Measurements from ENCODE around the gene SLC2A6. TPM values are rescaled to one million over a fixed set of nuclear protein-coding genes. Genes with fewer than 3 reads are reported as not detected.

SLC2A6 gene
- total RNA-seq, 1 donor from 2014 or later, result 8.7 TPM

DNA sequence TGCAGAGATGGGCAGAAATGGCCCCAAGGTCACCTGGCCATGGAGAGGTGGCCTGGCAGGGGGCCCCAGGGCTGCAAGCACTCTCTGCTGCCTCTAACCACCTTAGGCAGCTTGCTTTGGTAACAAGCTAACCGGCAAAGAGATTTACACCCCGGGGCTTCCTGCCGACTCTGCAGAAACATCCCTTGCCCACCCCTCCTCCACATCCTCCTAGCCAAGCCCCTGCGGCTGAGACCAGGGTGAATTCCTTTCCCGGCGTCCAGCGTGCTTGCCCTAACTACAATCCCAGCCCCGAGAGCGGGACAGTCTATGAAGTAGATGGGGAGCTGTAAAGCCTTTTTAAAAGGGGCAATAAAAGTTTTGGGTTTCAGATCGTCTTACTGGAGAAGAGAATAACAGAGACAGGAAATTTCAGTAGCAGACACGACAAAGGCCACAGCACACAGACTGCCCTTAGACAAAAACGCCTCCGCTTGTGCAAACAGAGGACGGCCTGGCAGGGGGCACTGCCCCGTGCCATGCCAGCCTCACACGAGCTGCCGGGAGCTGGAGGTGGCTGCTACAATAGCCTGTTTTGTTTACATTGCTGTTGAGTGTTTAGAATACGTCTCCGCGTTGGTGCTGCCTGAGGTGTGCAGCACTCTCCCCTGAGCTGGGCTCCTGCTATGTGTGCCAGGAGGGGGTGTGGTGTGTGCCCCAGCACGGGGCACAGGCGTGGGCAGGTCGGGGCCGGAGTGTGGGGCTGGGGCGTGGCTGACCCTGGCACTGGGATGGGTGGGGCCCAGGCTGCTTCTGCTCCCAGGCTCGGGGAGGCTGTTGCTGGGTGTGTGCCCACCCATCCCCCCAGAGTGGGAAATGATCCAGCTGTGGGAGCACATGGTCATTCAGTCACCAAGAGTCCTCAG is 30.5 kb upstream of the SLC2A6 start:
- H3K27ac ChIP-seq, result no peak overlapping the region
- no peaks in the 10 kb centered on the region for H3K27me3 ChIP-seq
- H3K4me1 ChIP-seq, result peaks cover under 1 to 26% of the 10 kb centered on the region in 2 donors
- no peak for DNase-seq (ENCODE audit: low spot score in 2 of 2)
- H3K9me3 ChIP-seq, result no peaks in the 10 kb centered on the region
- intact Hi-C loops (cut with DNase I), result no loop called here
- no peaks in the 10 kb centered on the region for H3K36me3 ChIP-seq
- TF ChIP-seq, protein P1, sequence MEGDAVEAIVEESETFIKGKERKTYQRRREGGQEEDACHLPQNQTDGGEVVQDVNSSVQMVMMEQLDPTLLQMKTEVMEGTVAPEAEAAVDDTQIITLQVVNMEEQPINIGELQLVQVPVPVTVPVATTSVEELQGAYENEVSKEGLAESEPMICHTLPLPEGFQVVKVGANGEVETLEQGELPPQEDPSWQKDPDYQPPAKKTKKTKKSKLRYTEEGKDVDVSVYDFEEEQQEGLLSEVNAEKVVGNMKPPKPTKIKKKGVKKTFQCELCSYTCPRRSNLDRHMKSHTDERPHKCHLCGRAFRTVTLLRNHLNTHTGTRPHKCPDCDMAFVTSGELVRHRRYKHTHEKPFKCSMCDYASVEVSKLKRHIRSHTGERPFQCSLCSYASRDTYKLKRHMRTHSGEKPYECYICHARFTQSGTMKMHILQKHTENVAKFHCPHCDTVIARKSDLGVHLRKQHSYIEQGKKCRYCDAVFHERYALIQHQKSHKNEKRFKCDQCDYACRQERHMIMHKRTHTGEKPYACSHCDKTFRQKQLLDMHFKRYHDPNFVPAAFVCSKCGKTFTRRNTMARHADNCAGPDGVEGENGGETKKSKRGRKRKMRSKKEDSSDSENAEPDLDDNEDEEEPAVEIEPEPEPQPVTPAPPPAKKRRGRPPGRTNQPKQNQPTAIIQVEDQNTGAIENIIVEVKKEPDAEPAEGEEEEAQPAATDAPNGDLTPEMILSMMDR (IDR thresholded peaks at IDR 0.05), result no peak
- no peak overlapping the region for H3K4me3 ChIP-seq

DNA sequence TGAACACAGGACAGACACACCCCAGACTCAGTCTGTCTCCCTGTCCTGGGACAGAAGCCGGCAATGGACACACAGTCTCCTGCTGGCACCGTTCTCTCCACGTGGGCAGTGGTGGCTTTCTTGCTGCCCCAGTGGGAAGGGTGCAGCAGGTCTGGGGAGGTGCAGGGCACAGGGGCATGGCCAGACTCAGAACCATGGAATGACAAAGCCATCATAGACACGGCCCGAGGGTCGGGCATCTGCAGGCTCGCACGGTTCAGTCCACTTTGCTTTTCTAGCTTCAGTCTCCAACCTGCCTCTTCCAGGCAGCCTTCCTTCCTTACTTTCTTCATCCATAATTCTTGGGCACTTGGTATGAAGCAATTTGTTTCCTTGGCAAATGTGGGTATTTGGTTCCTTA is 29.1 kb upstream of the SLC2A6 start:
- no peaks in the 10 kb centered on the region for H3K36me3 ChIP-seq
- intact Hi-C loops (cut with DNase I), result no loop called here
- H3K4me1 ChIP-seq, result peaks cover 0 to 17% of the 10 kb centered on the region in 2 donors
- H3K4me3 ChIP-seq, result no peak overlapping the region
- no peak overlapping the region for H3K27ac ChIP-seq
- no peaks in the 10 kb centered on the region for H3K27me3 ChIP-seq
- DNase-seq (ENCODE audit: low spot score in 2 of 2), result no peak
- H3K9me3 ChIP-seq, result peaks cover 0 to 2% of the 10 kb centered on the region in 2 donors
- TF ChIP-seq, protein P1 (IDR thresholded peaks at IDR 0.05), result no peak

DNA sequence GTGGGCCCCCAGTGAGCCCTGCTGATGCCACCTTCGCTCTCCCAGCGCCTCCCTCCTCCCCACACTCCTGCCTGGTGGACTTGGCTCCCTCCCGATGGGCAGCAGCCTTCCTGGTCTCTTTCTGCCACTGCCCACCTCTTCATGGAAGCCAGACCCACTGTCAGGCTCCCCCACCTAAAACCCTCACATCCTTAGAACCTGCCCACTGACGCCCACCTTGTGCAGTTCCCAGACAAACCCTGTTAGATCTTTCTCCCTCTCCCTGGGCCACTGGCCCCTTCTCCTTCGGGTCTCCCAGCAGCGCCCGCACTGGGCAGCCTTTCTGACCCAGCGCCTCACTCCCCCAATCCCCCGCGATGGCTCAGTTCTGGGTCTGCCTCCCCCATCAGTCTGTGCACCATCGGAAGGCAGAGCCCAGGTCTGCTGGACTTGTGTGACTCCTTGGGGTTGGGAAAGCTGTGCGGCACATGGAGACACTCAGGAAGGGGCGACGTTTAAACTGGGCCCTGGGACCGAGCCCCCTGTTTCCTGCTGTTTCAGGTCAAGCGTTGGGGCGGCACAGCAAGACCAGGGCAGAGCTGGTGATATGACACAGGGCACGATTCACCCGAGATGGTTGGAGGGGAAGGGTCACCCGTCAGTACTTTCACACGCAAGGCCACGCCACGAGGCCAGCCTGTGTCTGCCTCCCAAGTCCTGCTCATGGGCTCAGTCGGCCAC is 28.5 kb upstream of the SLC2A6 start:
- Histone ChIP-seq H3K9me3 (peaks cover 1 to 8% of the 10 kb centered on the region in 2 donors), H3K27ac (peak overlapping the region in 1 of 2 donors; percentile 15), H3K4me1 (peaks cover 0 to 17% of the 10 kb centered on the region in 2 donors), H3K4me3 (no peak overlapping the region), H3K27me3 (no peaks in the 10 kb centered on the region), H3K36me3 (no peaks in the 10 kb centered on the region)
- intact Hi-C loops (cut with DNase I), result no loop called here
- TF ChIP-seq, protein P1 (IDR thresholded peaks at IDR 0.05), result no peak
- DNase-seq (ENCODE audit: low spot score in 2 of 2), result no peak

GRCh38 chr9:133506653-133507038 is 27.7 kb upstream of the SLC2A6 start:
- Histone ChIP-seq H3K4me3 (no peak overlapping the region), H3K4me1 (peaks cover 0 to 17% of the 10 kb centered on the region in 2 donors), H3K36me3 (no peaks in the 10 kb centered on the region), H3K27me3 (no peaks in the 10 kb centered on the region), H3K9me3 (peaks cover 9 to 16% of the 10 kb centered on the region in 2 donors), H3K27ac (peak overlapping the region in 1 of 2 donors; percentile 22)
- intact Hi-C loops (cut with DNase I), result no loop called here
- TF ChIP-seq, protein P1 (IDR thresholded peaks at IDR 0.05), result no peak
- DNase-seq (ENCODE audit: low spot score in 2 of 2), result peak; percentile 20 to 84

DNA sequence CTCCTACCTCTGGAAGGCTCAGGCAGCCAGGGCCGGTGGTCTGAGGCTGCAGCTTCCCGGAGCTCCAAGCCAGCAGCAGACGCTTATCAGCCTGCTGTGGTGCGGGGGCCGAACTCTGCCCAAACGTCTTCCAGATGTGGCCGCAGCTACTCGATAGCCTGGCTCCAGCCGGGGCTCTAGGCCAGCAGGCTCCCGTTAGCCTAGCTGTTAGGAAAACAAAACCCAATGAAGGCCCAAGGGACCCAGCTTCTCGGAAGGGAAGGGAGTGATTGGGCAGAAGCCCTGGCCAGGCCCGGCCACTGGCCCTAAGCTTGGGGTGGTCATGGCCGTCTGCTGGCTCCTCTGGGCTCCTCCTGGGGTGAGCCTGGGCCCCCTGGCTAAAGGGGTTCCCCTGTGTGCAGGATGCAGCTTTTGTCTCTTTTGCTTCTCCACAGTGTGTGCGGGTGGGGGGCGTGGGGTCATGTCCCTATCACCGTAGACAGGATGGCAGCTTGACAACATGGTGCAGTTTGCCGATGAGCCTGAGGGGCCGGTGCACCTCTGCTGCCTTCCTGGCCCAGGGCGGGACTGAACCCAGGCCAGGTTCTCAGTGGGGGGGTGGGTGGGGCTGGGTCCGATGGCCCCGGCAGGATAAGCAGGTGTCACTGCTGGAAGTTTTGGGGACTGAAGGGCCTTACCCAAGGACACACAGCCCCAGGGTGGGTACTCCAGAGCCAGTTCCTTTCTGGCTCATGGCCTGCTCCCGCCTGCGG is 27.2 kb upstream of the SLC2A6 start:
- peak in 1 of 2 donors; percentile 81 for DNase-seq (ENCODE audit: low spot score in 2 of 2)
- Histone ChIP-seq H3K36me3 (no peaks in the 10 kb centered on the region), H3K27ac (peak overlapping the region in 1 of 2 donors; percentile 22), H3K27me3 (no peaks in the 10 kb centered on the region), H3K9me3 (peaks cover 12 to 20% of the 10 kb centered on the region in 2 donors), H3K4me3 (no peak overlapping the region), H3K4me1 (peaks cover 0 to 17% of the 10 kb centered on the region in 2 donors)
- TF ChIP-seq, protein P1 (IDR thresholded peaks at IDR 0.05), result no peak
- intact Hi-C loops (cut with DNase I), result no loop called here
